Measurements from ENCODE around the gene ZNF492. TPM values are rescaled to one million over a fixed set of nuclear protein-coding genes. Genes with fewer than 3 reads are reported as not detected.
"Not testable (repeated sequence)": the region's sequence is repeated elsewhere in the genome, so short reads cannot be mapped to it uniquely, and the experiment has no call there.

ZNF492 gene
- 0.19 and 0.64 TPM in 2 replicates for total RNA-seq

GRCh38 chr19:22633706-22634449, at the start of gene ZNF492:
Gene ZNF492 (plus strand): TSS chr19:22634324. CDS start chr19:22653400, 19,076 bp downstream.
- DNase-seq (ENCODE audit: extremely low read depth, low read depth, low spot score), result not testable (repeated sequence)

- DNase-seq (ENCODE audit: extremely low read depth, low read depth, low spot score), result no peak
These were observed 38.7 kb upstream of the ZNF492 start for GRCh38 chr19:22595422-22595821.

- no peak for DNase-seq (ENCODE audit: extremely low read depth, low read depth, low spot score)
These were observed 38.2 kb upstream of the ZNF492 start for GRCh38 chr19:22595918-22596341.

- no peak for DNase-seq (ENCODE audit: extremely low read depth, low read depth, low spot score)
These were observed 33.2 kb upstream of the ZNF492 start for GRCh38 chr19:22600690-22601648.

GRCh38 chr19:22601906-22602630, 32.1 kb upstream of the ZNF492 start:
- DNase-seq (ENCODE audit: extremely low read depth, low read depth, low spot score), result no peak

- DNase-seq (ENCODE audit: extremely low read depth, low read depth, low spot score), result no peak
These were observed 31.4 kb upstream of the ZNF492 start for GRCh38 chr19:22602631-22603272.

GRCh38 chr19:22603518-22604440, 30.3 kb upstream of the ZNF492 start:
- no peak for DNase-seq (ENCODE audit: extremely low read depth, low read depth, low spot score)

- DNase-seq (ENCODE audit: extremely low read depth, low read depth, low spot score), result no peak
These were observed 29.4 kb upstream of the ZNF492 start for GRCh38 chr19:22604571-22605274.

- no peak for DNase-seq (ENCODE audit: extremely low read depth, low read depth, low spot score)
These were observed 28.6 kb upstream of the ZNF492 start for GRCh38 chr19:22605275-22606211.

- no peak for DNase-seq (ENCODE audit: extremely low read depth, low read depth, low spot score)
These were observed 27.9 kb upstream of the ZNF492 start for GRCh38 chr19:22606212-22606553.

- no peak for DNase-seq (ENCODE audit: extremely low read depth, low read depth, low spot score)
These were observed 27.0 kb upstream of the ZNF492 start for GRCh38 chr19:22606954-22607652.

- no peak for DNase-seq (ENCODE audit: extremely low read depth, low read depth, low spot score)
These were observed 26.3 kb upstream of the ZNF492 start for GRCh38 chr19:22607653-22608430.

- DNase-seq (ENCODE audit: extremely low read depth, low read depth, low spot score), result no peak
These were observed 25.7 kb upstream of the ZNF492 start for GRCh38 chr19:22608441-22608840.

GRCh38 chr19:22609630-22610029, 24.5 kb upstream of the ZNF492 start:
- DNase-seq (ENCODE audit: extremely low read depth, low read depth, low spot score), result no peak

- no peak for DNase-seq (ENCODE audit: extremely low read depth, low read depth, low spot score)
These were observed 24.0 kb upstream of the ZNF492 start for GRCh38 chr19:22610121-22610520.

GRCh38 chr19:22612316-22612715, 21.8 kb upstream of the ZNF492 start:
- DNase-seq (ENCODE audit: extremely low read depth, low read depth, low spot score), result no peak

Data from glomerular endothelial cell (primary cell).